Skeletal muscle satellite cell (primary cell): ENCODE measurements around the gene SERPING1.

Experiments used
- H3K27me3 ChIP-seq: 2 replicates; pipeline ENCODE4 v1.7.0; 2013; ENCODE audit warnings: low read length; ENCODE audit not compliant: control insufficient read depth, insufficient read depth
- H3K36me3 ChIP-seq: 2 replicates; pipeline ENCODE4 v1.7.0; 2013; ENCODE audit warnings: mild to moderate bottlenecking, control low read depth, low read length; ENCODE audit not compliant: insufficient read depth
- H3K4me1 ChIP-seq: 2 replicates; pipeline ENCODE4 v1.7.0; 2013; ENCODE audit warnings: low read length; ENCODE audit not compliant: control insufficient read depth, insufficient read depth
- H3K4me2 ChIP-seq: 2 replicates; pipeline ENCODE4 v1.7.0; 2013; ENCODE audit warnings: mild to moderate bottlenecking, low read length
- H3K4me3 ChIP-seq: 2 replicates; pipeline ENCODE4 v1.7.0; 2013; ENCODE audit warnings: low read length
- H3K9ac ChIP-seq: 2 replicates; pipeline ENCODE4 v1.7.0; 2013; ENCODE audit warnings: mild to moderate bottlenecking, low read depth, low read length, moderate library complexity
- H3K9me3 ChIP-seq: replicated peaks from 2 replicates; pipeline ENCODE4 v1.7.0; 2013; ENCODE audit warnings: mild to moderate bottlenecking, control low read depth, low read length

SERPING1 gene

GRCh38 chr11:57622263-57622662 is 24.8 kb downstream of the SERPING1 start:
- Histone ChIP-seq H3K4me3 (no peak overlapping the region), H3K27me3 (peaks cover 7% of the 10 kb centered on the region), H3K36me3 (no peaks in the 10 kb centered on the region), H3K4me2 (no peak overlapping the region), H3K9me3 (no peaks in the 10 kb centered on the region), H3K4me1 (no peaks in the 10 kb centered on the region), H3K9ac (no peak overlapping the region)

GRCh38 chr11:57624864-57625263 is 27.4 kb downstream of the SERPING1 start:
- peaks cover 15% of the 10 kb centered on the region for H3K27me3 ChIP-seq
- no peak overlapping the region for H3K4me2 ChIP-seq
- H3K36me3 ChIP-seq, result no peaks in the 10 kb centered on the region
- no peak overlapping the region for H3K4me3 ChIP-seq
- no peaks in the 10 kb centered on the region for H3K9me3 ChIP-seq
- no peak overlapping the region for H3K9ac ChIP-seq
- no peaks in the 10 kb centered on the region for H3K4me1 ChIP-seq

GRCh38 chr11:57626895-57627294 is 29.4 kb downstream of the SERPING1 start:
- Histone ChIP-seq H3K27me3 (peaks cover 29% of the 10 kb centered on the region), H3K4me2 (no peak overlapping the region), H3K4me1 (no peaks in the 10 kb centered on the region), H3K9me3 (no peaks in the 10 kb centered on the region), H3K4me3 (no peak overlapping the region), H3K36me3 (no peaks in the 10 kb centered on the region), H3K9ac (no peak overlapping the region)

GRCh38 chr11:57630171-57630570 is 32.7 kb downstream of the SERPING1 start:
- peaks cover 49% of the 10 kb centered on the region for H3K27me3 ChIP-seq

GRCh38 chr11:57632116-57632515 is 34.6 kb downstream of the SERPING1 start:
- no peaks in the 10 kb centered on the region for H3K36me3 ChIP-seq
- H3K9me3 ChIP-seq, result no peaks in the 10 kb centered on the region
- peaks cover 51% of the 10 kb centered on the region for H3K27me3 ChIP-seq

More at GRCh38 chr11:57630171-57630570, 32.7 kb downstream of the SERPING1 start:
- H3K36me3 ChIP-seq, result no peaks in the 10 kb centered on the region
- H3K4me3 ChIP-seq, result no peak overlapping the region
- no peaks in the 10 kb centered on the region for H3K9me3 ChIP-seq
- no peak overlapping the region for H3K4me2 ChIP-seq
- H3K9ac ChIP-seq, result no peak overlapping the region
- H3K4me1 ChIP-seq, result no peaks in the 10 kb centered on the region

GRCh38 chr11:57633394-57634070 is 36.0 kb downstream of the SERPING1 start:
- H3K36me3 ChIP-seq, result no peaks in the 10 kb centered on the region
- no peak overlapping the region for H3K4me2 ChIP-seq
- no peak overlapping the region for H3K4me3 ChIP-seq
- no peaks in the 10 kb centered on the region for H3K9me3 ChIP-seq
- H3K4me1 ChIP-seq, result peaks cover 6% of the 10 kb centered on the region
- peaks cover 51% of the 10 kb centered on the region for H3K27me3 ChIP-seq
- no peak overlapping the region for H3K9ac ChIP-seq

More at GRCh38 chr11:57632116-57632515, 34.6 kb downstream of the SERPING1 start:
- Histone ChIP-seq H3K4me2 (no peak overlapping the region), H3K4me3 (no peak overlapping the region), H3K4me1 (no peaks in the 10 kb centered on the region), H3K9ac (no peak overlapping the region)

- no peak overlapping the region for H3K4me2 ChIP-seq
These were observed 36.8 kb downstream of the SERPING1 start for GRCh38 chr11:57634311-57634710.

GRCh38 chr11:57635246-57635645 is 37.8 kb downstream of the SERPING1 start:
- H3K27me3 ChIP-seq, result peaks cover 41% of the 10 kb centered on the region
- no peaks in the 10 kb centered on the region for H3K36me3 ChIP-seq
- H3K9me3 ChIP-seq, result no peaks in the 10 kb centered on the region
- H3K4me2 ChIP-seq, result no peak overlapping the region
- H3K9ac ChIP-seq, result no peak overlapping the region
- H3K4me3 ChIP-seq, result no peak overlapping the region
- H3K4me1 ChIP-seq, result peaks cover 16% of the 10 kb centered on the region

More at GRCh38 chr11:57634311-57634710, 36.8 kb downstream of the SERPING1 start:
- Histone ChIP-seq H3K27me3 (peaks cover 45% of the 10 kb centered on the region), H3K4me1 (peaks cover 7% of the 10 kb centered on the region), H3K9me3 (no peaks in the 10 kb centered on the region), H3K4me3 (no peak overlapping the region), H3K9ac (no peak overlapping the region), H3K36me3 (no peaks in the 10 kb centered on the region)

GRCh38 chr11:57637626-57638004 is 40.1 kb downstream of the SERPING1 start:
- no peaks in the 10 kb centered on the region for H3K36me3 ChIP-seq
- peak overlapping the region; percentile 99 for H3K4me2 ChIP-seq
- H3K4me1 ChIP-seq, result peaks cover 27% of the 10 kb centered on the region
- H3K4me3 ChIP-seq, result peak overlapping the region; percentile 92
- H3K9ac ChIP-seq, result peak overlapping the region; percentile 95
- H3K27me3 ChIP-seq, result peaks cover 23% of the 10 kb centered on the region
- H3K9me3 ChIP-seq, result no peaks in the 10 kb centered on the region

GRCh38 chr11:57638005-57638781 is 40.7 kb downstream of the SERPING1 start:
- Histone ChIP-seq H3K4me1 (peaks cover 27% of the 10 kb centered on the region), H3K27me3 (peaks cover 19% of the 10 kb centered on the region), H3K9ac (peak overlapping the region; percentile 95)

GRCh38 chr11:57638811-57639320 is 41.4 kb downstream of the SERPING1 start:
- Histone ChIP-seq H3K4me2 (peak overlapping the region; percentile 99), H3K9ac (peak overlapping the region; percentile 95), H3K4me1 (peaks cover 27% of the 10 kb centered on the region)

More at GRCh38 chr11:57638005-57638781, 40.7 kb downstream of the SERPING1 start:
- Histone ChIP-seq H3K4me2 (peak overlapping the region; percentile 99), H3K4me3 (peak overlapping the region; percentile 92), H3K9me3 (no peaks in the 10 kb centered on the region), H3K36me3 (no peaks in the 10 kb centered on the region)

More at GRCh38 chr11:57638811-57639320, 41.4 kb downstream of the SERPING1 start:
- Histone ChIP-seq H3K27me3 (peaks cover 14% of the 10 kb centered on the region), H3K9me3 (no peaks in the 10 kb centered on the region), H3K4me3 (peak overlapping the region; percentile 92), H3K36me3 (no peaks in the 10 kb centered on the region)
